HCT116 (cell line): ENCODE data around the gene ACOT7.

Experiments
- ATF3 ChIP-seq: IDR thresholded peaks from 2 replicates; pipeline ENCODE4 v1.6.1; 2012
- EGR1 ChIP-seq: IDR thresholded peaks from 2 replicates; pipeline ENCODE4 v1.6.1; 2012; ENCODE audit warnings: low read depth
- ELF1 ChIP-seq: IDR thresholded peaks from 2 replicates; pipeline ENCODE4 v1.6.1; 2012; ENCODE audit warnings: low read depth, borderline replicate concordance
- EZH2 ChIP-seq: fragments of 200-600 bp; sonication (generic); IDR thresholded peaks from 2 replicates; pipeline ENCODE4 v1.6.1; 2017; ENCODE audit warnings: antibody characterized with exemption, mixed run types
- EZH2phosphoT487 ChIP-seq: fragments of 200-600 bp; IDR thresholded peaks from 2 replicates; pipeline ENCODE4 v1.6.1; 2018; ENCODE audit warnings: antibody characterized with exemption, borderline replicate concordance
- POLR2A ChIP-seq: IDR thresholded peaks from 2 replicates; pipeline ENCODE4 v1.7.0; 2011; ENCODE audit warnings: borderline replicate concordance; ENCODE audit not compliant: insufficient read depth, insufficient read length; ENCODE audit errors: extremely low read depth
- POLR2AphosphoS5 ChIP-seq: IDR thresholded peaks from 2 replicates; pipeline ENCODE4 v1.6.1; 2011; ENCODE audit warnings: mild to moderate bottlenecking, low read depth, low read length, moderate library complexity
- TF ChIP-seq, protein P1 (sequence below): IDR thresholded peaks from 2 replicates; pipeline ENCODE4 v1.6.1; 2011; ENCODE audit warnings: mild to moderate bottlenecking, low read length, moderate library complexity; ENCODE audit not compliant: insufficient replicate concordance; ENCODE audit errors: extremely low read depth
- TF ChIP-seq, protein P2 (sequence below), 3 experiments: fragments of 200-600 bp in 1 of 3; sonication (generic) in 1 of 3; IDR thresholded peaks in 2 of 3; conservative IDR thresholded peaks in 1 of 3; 2 replicates each; pipeline ENCODE4 v1.5.1; 2012 to 2017; ENCODE audit warnings: low read depth in 2 of 3, low read length in 2 of 3, antibody characterized with exemption in 1 of 3, borderline replicate concordance in 1 of 3, control low read depth in 1 of 3, mild to moderate bottlenecking in 1 of 3, mixed read lengths in 1 of 3, mixed run types in 1 of 3, moderate library complexity in 1 of 3; ENCODE audit not compliant: insufficient read depth in 1 of 3

DNA sequence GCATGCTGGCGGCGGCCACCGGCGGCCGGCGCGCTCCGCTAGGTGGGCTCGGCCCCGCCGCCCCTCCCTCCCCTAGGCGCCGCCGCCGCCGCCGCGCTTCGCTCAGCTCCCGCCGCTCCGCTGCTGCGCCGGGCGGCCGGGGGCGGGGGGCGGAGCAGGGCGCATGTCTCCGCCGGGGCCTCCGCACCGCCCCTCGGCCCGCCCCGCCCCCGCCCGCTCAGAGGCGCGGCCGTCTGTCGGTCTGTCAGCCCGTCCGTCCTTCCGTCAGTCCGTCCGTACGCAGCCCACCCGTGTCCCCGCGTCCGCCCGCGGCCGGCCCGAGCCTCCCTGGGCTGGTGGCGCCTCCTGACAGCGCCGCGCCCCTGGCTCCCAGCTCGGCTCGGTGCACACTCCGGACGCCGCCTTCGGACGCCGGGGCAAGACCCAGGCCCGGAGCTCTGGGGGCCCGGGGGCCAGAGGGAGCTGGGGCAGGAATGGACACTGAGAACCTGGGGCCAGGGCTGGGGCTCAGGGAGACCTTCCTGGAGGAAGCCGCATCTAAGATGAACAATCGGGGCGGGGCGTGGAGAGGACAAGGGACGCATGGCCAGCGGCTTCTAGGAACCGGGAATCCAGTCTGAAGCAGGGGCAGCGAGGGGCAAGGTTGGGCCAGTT, 132.5 kb downstream of the ACOT7 start, which contains the start of gene GPR153:
- TF ChIP-seq, protein P1, sequence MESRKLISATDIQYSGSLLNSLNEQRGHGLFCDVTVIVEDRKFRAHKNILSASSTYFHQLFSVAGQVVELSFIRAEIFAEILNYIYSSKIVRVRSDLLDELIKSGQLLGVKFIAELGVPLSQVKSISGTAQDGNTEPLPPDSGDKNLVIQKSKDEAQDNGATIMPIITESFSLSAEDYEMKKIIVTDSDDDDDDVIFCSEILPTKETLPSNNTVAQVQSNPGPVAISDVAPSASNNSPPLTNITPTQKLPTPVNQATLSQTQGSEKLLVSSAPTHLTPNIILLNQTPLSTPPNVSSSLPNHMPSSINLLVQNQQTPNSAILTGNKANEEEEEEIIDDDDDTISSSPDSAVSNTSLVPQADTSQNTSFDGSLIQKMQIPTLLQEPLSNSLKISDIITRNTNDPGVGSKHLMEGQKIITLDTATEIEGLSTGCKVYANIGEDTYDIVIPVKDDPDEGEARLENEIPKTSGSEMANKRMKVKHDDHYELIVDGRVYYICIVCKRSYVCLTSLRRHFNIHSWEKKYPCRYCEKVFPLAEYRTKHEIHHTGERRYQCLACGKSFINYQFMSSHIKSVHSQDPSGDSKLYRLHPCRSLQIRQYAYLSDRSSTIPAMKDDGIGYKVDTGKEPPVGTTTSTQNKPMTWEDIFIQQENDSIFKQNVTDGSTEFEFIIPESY: no peak
- TF ChIP-seq, protein P2, sequence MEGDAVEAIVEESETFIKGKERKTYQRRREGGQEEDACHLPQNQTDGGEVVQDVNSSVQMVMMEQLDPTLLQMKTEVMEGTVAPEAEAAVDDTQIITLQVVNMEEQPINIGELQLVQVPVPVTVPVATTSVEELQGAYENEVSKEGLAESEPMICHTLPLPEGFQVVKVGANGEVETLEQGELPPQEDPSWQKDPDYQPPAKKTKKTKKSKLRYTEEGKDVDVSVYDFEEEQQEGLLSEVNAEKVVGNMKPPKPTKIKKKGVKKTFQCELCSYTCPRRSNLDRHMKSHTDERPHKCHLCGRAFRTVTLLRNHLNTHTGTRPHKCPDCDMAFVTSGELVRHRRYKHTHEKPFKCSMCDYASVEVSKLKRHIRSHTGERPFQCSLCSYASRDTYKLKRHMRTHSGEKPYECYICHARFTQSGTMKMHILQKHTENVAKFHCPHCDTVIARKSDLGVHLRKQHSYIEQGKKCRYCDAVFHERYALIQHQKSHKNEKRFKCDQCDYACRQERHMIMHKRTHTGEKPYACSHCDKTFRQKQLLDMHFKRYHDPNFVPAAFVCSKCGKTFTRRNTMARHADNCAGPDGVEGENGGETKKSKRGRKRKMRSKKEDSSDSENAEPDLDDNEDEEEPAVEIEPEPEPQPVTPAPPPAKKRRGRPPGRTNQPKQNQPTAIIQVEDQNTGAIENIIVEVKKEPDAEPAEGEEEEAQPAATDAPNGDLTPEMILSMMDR (IDR thresholded peaks at IDR 0.05 in 2 of 3, conservative IDR thresholded peaks at IDR 0.05 in 1 of 3; ENCODE audit: borderline replicate concordance in 1 of 3, insufficient read depth in 1 of 3, low read depth in 2 of 3, low read length in 2 of 3): no peak
- no peak for TF ChIP-seq ATF3
- TF ChIP-seq POLR2A: no peak
- no peak for TF ChIP-seq EZH2phosphoT487
- TF ChIP-seq ELF1: no peak
- TF ChIP-seq EZH2: no peak
- TF ChIP-seq EGR1: no peak
- no peak for TF ChIP-seq POLR2AphosphoS5
